GM11168 (cell line): ENCODE measurements around the gene PCID2.

Experiments
- in situ Hi-C: fragments of 300-500 bp; cut with MboI; formaldehyde crosslinking; loops from one replicate; pipeline ENCODE4 v1.12.0; 2022; ENCODE audit warnings: low sequenced_read_pairs; ENCODE audit not compliant: unreplicated experiment

Gene PCID2

DNA sequence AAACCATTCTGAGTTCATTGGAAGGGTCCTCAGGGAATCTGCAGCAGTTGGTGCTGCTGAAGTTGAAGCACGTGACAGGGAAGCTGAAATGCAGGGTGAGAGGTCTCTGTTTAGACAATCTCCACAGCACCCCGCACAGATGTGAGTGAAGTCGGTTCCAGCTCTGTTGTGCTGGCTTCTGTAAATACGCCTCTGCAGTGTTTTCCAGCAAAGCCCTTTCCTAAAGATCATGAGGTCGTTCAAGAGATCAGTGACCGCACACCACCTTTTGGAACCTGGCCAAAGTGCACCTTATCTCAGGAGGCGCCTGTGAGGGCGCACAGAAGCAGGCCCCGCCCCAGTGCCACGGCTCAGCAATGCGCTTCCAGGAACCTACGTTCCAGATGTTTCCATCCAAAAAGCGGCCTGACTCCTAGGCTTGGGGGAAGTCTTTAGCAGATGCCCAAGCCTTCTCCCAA lies 11.7 kb upstream of the PCID2 start:
- in situ Hi-C loops: no loop called here

DNA sequence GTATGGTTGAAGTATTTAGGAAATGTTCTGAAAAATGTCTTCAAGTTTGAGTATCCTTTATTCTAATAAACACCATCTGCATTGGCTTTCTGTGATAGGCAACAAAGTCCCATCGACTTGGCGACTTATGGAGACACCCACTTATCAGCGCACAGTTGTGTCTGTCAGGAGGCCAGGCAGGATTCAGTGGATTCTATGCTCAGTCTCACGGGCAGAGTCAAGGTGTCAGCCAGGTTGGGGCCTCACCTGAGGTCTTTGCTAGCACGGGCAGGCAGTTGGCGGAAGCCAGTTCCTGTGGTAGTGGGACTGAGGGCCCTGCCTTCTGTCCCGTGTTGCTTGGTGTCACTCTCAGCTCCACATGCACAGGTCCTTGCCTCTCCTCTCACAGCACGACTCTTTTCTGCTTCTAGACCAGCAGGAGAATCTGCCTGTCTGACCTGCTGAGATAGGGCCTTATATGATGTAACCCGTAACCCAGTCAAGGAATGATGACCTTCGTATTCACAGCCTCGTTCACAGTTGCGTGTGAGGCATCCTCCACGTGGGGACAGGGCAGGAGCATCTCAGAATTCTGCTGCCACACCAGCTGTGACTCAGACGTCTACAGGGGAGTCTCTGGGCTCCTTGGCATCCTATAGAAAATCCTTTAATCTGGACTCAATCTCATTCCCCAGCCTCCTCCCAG lies 10.9 kb upstream of the PCID2 start:
- in situ Hi-C loops: no loop called here

DNA sequence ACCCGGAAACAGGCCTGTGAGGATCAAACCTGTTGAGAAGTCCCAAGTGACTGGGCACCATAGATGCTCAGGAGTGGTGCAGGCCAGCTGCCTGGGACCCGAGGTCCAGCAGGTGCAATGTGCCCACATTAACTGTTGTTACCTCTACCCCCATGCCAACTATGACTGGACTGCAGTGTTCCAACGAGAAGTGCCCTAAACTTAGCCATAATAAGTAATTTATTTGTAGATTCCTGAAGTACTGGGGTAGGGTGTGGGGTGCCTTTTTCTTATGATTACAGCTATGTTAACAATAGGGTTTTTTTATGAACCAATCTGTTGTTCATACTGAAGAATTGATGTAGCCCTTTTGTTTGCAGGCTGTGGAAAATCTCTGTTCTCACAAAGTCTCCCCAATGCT lies 10.1 kb upstream of the PCID2 start:
- in situ Hi-C loops: no loop called here

DNA sequence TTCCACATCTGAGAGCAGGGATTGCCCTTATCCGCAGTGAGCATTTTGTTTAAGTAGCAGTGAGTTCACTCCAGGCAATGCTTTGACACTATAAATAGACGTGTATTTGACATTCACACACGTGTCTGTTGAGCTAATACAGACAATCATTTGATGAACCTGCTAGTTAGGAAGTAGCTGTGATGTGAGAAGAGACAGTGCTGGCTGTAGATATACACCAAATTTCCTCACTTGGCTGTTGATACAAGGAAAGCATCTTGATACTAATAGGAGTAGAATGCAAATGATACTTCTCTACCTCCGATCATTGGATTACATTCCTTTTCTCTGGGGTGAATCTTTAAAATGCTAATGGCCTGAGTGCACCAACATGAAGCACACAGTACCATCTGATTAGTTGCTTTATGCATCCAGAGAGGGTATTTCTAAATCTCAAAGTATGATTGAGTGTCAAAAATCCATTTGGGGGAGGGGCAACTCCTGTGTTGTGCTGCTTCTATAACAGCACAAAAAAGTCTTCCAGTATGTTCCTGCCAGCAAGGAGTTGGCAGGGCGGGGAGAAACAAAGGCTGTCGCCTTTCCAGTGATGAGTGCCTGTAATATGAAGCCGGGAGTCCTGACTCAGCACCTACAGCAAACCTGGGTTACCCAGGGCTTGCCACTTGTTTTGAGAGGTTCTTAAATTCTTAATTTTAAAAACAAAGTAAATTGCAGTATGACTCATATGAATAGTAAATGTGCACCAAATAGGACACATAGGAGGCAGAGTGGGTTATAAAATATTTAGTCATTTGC lies 8.0 kb upstream of the PCID2 start:
- in situ Hi-C loops: no loop called here

DNA sequence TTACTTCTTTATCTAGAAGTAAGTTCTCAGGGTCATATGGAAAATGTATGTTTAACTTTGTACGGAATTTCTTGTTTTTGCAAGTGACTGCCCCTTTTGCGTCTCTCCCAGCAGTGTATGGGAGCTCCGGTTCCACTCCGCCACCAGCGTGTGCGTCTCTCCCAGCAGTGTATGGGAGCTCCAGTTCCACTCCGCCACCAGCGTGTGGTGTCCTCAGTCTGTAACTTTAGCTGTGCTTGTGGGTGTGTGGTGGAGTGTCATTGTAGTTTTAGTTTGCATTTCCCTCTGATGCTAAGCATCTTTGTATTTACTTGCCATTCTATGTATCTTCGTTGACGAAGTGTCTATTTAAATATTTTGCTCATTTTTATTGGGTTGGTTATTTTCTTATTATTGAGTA lies 3.3 kb upstream of the PCID2 start:
- in situ Hi-C loops: no loop called here

DNA sequence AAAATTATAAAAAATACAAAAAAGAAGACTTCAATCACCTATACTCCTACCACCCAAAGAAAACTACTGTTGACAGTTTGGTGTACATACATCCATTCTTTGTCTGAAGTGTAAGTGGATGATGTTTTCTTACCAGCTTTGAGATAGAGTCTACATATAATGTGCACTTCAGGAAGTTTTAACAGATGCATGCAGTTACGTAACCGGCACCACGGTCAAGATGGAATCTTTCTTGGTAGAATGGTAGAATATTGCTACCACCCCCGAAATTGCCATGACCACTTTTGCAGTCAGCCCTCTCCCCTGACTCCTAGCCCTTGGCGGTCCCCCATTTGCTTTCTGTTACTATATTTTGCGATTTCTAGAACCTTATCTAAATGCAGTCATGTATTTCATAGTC lies 2.4 kb upstream of the PCID2 start:
- in situ Hi-C loops: no loop called here

DNA sequence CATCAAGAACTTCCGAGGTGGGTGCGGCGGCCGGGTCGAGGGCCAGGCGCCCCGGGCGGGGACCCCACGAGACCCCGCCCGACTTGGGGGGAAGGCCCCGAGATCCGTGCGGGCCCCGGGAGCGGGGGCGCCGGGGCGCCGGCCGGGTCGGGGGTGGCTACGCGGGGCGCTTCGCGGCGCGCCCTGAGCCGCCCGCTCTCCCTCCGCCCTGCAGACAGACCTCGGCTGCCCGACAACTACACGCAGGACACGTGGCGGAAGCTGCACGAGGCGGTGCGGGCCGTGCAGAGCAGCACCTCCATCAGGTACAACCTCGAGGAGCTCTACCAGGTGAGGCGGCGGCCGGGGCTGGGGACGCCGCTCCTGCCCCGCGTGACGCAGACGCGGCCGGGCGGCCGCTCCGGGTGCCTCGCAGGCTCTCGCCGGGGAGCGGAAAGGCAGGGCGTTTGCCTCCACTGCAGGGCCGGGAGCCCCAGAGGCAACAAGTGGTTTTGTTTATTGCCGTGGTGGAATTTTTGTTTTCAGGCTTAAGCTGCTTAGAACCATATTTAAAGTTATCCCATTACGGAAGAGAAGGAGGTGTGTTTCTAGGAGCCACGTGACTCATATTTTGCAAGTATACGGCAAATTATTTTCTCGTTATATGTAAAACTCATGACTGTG lies 1.4 kb upstream of the PCID2 start:
- in situ Hi-C loops: no loop called here

DNA sequence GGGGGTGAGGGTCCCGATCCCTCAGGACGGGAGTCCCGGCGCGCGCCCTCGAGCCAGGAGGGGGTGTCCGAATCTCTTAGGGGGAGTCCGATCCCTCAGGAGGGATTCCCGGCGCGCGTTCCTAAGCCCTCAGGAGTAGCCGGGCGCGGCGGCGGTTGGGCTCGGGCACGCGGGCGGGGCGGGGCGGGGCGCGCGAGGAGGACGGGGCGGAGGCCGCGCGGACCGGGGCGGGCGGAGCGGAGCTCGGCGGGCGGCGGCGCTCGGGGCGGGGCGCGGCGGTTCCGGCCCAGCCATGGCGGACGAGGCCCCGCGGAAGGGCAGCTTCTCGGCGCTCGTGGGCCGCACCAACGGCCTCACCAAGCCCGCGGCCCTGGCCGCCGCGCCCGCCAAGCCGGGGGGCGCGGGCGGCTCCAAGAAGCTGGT lies 878 bp upstream of the PCID2 start, which contains the start of gene CUL4A:
Gene CUL4A (plus strand): TSS at position 278 of the 423 bp plus-strand sequence. CDS start 15 bp downstream, at position 293.
- in situ Hi-C loops: no loop called here

DNA sequence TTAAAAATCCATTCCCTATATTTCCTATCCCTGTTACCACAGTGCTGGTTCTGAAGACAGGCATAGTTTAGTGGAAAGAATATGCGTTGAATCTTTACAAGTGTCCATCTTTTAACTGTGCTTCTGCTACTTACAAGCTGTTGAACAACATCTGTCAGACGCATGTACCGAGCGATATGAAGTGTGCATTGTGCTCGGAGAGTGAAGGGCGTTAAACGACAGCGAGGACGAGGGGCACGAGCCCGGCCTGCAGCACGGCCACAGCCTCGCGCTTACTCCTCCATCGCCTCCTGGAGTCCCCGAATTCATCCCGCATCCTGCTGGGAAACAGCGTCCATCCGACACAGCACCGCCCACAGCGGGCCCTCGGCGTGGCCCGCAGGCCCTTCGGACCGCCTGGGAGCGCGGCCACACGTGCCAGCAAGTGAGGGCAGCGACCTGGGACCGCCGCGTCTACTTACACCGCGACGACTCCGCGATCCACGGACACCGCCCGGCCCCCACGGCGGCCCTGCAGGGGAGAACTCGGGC lies 514 bp downstream of the PCID2 start:
- in situ Hi-C loops: no loop called here

DNA sequence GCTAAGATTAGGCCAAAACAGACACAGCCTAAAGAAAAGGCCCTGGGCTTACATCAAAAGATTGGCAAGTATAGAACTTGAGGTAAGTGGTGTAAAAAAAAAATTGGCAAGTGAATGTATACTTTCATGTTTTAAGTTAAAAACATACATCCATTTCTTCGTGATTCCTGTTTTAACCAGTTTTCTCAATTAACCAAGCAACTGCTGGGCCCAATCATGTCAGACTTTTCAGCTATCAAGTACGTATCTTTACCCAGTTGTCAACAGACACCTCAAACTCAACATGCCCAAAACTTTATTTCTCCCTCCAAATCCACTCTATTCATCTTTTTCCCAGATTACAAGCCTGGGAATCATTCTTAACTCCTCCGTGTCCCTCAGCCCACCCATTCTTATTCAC lies 1.0 kb downstream of the PCID2 start:
- in situ Hi-C loops: no loop called here

DNA sequence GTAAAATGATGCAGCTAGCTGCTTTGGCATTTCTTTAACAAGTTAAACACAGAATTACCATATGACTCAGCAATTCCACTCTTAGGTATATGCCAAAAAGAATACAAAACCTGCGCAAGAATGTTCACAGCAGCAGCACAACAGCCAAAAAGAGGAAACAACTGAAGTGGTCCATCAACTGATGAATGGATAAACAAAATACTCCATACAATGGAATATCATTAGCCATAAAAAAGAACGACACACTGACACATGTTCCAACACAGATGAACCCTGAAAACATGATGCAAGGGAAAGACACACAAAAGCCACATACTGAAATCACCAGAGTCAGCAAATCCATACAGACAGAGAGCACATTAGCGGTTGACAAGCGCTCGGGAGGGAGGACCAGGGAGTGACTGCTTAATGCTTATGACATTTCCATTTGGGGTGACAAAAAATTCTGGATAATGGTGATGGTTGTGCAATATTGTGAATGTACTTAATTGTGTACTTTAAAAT lies 3.0 kb downstream of the PCID2 start:
- in situ Hi-C loops: no loop called here

DNA sequence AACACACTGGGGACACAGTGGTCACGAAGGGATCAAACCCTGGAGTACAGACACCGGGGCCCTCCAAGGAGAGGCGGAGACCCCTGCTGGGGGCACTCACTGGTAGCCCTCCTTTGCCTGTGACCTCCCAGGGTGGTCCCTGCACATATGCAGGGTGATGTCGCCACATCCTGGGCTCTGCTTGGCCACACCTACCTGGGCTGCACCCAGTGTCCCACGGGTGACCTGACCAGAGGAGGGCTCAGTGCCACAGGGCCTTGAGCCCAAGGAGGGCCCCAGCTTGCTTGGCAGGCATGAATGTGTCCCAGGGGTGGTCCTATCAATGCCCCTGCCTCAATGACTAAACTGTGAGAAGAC lies 4.1 kb downstream of the PCID2 start:
- in situ Hi-C loops: no loop called here

DNA sequence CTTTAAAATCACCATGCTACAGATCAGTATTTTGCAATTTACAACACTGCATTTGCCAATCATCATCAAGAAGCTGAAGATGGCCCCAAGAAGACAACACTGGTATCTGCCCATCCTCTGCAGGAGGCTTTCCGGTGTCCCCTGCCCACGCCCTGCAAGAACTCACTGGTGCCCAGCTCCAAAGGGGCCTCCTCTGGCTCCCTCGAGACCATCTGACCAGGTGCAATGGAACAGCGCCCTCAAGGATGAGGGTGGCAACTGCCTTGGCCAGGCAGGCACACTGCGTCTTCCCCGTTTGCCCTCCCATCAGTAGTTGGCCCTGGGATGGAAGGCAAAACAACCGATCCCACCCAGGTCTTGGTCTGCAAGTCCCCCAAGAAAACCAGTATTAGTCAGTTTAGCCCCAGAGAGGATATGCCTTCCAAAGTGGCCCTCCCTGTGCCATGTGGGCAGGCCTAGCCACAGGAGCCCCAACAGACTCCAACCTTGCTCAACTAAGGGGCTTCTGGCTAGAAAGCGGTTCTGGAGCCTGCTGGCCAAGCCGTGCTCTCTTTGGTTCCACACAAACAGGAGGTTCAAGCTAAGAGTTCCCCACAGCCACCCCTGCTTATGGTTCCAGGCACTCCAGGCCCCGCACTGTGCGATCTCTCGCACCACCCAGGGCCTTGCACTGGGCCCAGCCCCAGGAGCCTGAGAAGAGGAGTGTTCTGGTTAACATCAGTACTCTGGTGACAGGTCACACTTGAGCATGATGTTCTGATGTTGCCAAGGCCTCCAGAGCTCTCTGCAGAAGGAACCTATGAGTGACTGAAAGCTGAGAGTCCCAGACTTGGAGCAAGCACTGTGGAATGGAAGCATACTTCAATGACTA lies 4.7 kb downstream of the PCID2 start:
- in situ Hi-C loops: no loop called here

DNA sequence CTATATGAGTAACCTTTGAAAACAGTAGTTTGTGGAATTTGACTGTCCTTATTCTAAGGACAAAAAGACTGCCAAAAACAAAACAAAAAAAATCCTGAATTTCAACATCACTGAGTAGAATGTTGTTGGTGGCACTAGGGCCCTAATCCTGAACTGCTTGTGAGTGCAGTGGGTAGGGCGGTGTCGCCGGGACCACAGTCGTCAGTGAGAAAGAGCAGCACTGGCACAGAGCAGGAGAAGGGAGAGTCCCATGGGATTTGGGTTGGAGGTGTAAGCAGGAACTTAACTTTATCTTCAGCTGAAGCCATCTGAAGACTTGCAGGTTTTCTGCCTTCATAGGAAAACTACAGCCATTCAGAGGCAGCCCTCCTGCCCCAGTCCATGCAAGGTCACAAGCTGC lies 5.6 kb downstream of the PCID2 start:
- in situ Hi-C loops: no loop called here

DNA sequence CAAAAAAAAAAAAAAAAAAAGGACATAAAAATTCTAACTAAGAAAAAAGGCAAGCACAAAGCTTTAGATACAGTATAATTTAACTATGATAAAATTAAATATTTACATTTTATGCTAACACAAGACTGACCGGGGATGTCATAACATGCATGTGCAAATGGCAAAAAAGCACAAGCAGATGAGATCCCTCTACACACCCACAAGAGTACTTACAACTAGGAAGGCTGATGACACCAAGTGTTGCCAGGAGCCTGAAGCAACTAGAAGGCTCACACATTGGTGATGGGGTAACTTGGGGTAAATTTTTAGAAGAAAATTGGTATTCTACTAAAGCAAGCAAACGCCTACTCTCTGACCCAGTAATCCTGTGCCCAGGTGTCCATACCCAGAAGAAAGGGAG lies 6.7 kb downstream of the PCID2 start:
- in situ Hi-C loops: no loop called here

DNA sequence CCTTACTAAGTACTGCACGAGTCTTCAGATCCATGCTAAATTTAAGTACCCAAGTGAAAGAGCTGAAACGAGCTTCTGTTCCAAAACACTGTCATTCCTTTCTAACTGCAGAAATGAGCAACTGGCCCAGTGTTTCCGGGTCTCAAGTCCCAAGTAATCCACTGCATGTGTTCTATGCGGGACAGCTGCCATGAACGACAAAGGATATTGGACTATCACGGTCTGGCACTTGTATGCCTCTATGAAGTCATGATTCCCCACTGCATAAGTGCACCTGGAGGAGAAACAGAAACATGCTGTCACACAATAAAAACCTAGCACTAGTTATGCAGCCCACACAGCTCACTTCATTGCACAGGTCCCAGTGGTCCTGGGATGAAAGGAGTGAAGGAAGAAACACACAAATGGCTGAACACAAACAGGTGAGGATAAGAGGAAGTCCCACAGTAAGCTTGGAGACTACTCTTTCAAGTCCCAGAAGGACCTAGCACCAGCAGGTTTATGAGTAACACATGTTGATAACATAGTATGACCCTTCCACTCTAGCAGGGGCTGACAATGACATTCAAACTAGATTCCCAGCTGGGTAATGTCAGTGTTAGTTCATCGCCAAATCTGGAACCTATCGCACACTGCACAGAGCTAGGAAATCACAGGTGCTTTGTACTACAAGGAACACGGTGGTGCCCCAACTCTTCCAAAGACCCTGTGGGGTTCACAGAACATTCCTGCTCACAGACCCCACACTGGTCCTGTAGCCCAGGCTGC lies 11.3 kb downstream of the PCID2 start:
- in situ Hi-C loops: no loop called here

DNA sequence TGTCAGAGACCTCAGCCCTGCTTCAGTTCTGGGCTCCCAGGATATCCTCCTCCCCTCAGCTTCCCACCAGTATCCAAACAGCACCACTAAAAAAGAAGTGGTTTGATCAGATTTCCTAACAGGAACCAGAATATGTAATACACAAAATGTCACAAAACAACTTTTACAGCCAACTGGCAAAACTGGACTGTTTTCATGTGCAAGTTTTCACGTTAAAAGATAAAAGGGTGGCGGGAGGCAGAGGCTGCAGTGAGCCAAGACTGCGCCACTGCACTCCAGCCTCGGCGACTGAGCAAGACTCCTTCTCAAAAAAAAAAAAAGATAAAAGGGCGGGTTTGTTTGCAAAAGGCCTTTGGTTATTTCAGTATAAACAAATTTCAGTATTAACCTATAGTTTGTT lies 13.1 kb downstream of the PCID2 start:
- in situ Hi-C loops: no loop called here

DNA sequence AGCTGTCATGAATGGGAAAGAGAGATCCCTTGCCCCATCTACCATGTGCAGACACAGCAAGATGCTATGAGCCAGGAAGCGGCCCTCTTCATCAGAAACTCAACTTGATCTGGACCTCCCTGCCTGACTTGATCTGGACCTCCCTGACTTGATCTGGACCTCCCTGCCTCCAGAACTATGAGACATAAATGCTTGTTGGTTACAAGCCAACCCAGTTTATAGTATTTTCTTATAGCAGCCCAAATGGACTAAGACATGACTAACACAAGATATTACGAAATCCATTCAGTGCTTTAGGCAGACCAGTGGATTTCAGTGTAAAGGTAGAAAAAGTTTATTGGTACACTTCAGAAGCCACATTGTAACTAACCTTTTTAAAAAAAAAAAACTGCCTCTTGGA lies 15.6 kb downstream of the PCID2 start:
- in situ Hi-C loops: no loop called here

DNA sequence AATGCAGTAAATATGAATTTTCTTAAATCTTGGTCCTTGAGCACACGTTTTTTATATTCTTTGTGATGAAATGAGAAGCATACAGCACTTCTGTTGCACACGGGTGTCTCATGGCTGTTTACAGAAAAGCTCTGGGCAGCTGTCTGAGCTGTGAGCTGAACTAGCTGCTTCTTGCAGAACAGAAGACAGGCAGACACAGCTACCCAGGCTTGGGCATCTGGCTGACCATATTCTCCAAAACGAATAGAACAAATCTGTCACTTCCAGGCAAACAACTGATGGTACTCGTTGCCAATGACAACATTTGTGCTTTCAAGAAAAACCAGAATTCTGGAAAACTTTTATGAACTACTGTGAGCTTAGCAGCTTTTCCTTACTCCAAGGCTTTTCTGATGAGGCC lies 16.2 kb downstream of the PCID2 start:
- in situ Hi-C loops: no loop called here
